Right kidney (tissue), 1 donor: ENCODE data around the gene PA2G4.

Experiments
- DNase-seq: peaks from one replicate; pipeline ENCODE4 v3.0.0-alpha.2; 2016

PA2G4 gene

GRCh38 chr12:56122637-56123036, 18.3 kb downstream of the PA2G4 start:
- DNase-seq = no peak

- DNase-seq = no peak
Observed at GRCh38 chr12:56124133-56124532, 19.8 kb downstream of the PA2G4 start.

GRCh38 chr12:56126732-56127239, 22.4 kb downstream of the PA2G4 start:
- no peak for DNase-seq

GRCh38 chr12:56127485-56127887, 23.1 kb downstream of the PA2G4 start:
- DNase-seq = no peak

GRCh38 chr12:56127888-56128669, 23.7 kb downstream of the PA2G4 start, which contains the start of gene ESYT1:
Gene ESYT1, plus strand, starts transcription at chr12:56128267. Its CDS starts 53 bp downstream, at chr12:56128320.
- peak; percentile 87 for DNase-seq

DNA sequence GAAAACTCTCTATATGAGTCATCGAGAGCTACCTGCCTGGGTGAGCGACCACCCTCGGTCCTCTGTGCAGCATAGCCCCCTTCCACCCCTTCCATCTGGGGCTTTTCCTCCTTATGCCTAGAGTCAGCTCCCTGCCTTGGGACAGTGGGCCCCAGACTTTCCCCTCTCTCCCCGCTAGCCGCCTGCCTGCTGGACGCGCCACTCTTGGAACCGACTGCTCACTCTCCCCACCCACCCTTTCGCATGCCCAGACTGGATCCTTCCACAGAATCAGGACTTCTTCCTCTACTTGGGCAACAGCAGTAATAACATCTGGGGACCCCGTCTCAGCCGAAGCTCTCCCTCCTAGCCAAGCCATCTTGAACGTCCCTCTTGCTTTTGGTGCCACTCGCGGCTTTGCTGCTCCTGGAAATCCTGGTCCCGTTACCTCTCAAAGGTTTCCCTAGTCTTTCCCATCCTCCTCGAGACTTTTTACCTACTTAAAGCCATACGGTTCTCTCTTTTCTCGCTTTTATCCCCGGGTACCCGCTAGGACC, 24.4 kb downstream of the PA2G4 start:
- DNase-seq = no peak

GRCh38 chr12:56129206-56129941, 25.0 kb downstream of the PA2G4 start:
- peak; percentile 80 for DNase-seq

- DNase-seq = no peak
Observed at GRCh38 chr12:56129942-56130495, 25.7 kb downstream of the PA2G4 start.

DNA sequence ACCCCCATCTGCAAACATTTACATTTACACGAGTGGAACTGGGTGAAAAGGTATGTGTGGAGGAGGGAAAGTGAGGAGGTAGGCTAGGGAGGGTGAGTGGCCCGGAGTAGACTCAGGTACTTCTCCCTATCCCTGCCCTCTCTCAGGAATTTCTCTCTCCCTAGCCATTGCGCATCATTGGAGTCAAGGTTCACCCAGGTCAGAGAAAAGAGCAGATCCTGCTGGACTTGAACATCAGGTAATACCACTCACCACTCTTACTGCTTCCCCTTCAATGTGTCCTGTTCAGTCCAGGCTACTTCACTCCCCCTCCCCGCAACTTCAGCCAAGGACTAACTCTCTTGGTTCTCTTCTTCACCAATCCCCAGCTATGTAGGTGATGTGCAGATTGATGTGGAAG, 26.5 kb downstream of the PA2G4 start:
- no peak for DNase-seq

DNA sequence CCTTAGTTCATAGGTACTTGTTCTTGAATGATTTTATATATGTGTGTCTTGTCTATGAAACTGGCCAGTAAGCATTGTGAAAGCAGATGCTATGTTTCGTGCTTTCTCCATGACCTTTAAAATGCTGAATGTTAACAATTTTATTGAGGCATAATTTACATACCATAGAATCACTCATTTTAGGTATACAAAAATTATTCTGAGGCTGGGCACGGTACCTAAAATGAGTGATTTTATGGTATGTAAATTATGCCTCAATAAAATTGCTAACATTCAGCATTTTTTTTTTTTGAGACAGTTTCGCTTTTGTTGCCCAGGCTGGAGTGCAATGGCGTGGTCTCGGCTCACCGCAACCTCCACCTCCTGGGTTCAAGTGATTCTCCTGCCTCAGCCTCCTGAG, 30.5 kb downstream of the PA2G4 start:
- DNase-seq = no peak

- no peak for DNase-seq
Observed at GRCh38 chr12:56137853-56138571, 33.7 kb downstream of the PA2G4 start.

GRCh38 chr12:56141946-56142784, 37.8 kb downstream of the PA2G4 start:
- DNase-seq = no peak

DNA sequence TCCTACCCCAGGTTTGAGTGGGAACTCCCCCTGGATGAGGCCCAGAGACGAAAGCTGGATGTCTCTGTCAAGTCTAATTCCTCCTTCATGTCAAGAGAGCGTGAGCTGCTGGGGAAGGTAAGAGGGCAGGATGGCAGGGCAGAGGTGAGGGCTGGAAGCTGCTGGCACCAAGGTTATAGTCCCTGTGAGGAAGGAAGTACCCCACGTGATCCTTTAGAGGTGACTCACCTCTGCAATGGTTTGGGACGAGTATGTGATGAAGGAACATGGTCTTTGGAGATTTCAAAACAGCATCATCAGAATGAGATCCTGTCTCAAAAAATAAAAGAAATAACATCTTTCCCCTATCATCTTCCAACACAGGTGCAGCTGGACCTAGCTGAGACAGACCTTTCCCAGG, 38.9 kb downstream of the PA2G4 start:
- no peak for DNase-seq

DNA sequence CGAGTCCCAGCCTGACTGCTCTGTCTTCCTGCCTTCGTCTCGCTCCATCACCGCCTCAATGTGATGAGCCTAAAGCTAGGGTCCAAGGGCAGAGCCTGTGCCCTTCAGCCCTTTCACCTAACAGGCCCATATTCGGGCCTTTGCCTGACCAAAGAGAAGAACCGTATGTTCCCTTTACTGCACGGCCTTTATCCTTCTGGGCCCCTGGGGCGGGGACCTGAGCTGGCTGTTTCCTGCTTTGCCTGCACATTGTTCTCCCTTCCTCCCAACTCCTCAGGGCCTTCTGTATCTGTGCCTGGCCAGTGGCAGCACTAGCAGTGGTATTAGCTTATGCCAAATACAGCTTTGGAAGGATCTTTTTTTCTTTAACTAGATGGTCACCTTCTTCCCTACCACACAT, 39.5 kb downstream of the PA2G4 start:
- DNase-seq = no peak

DNA sequence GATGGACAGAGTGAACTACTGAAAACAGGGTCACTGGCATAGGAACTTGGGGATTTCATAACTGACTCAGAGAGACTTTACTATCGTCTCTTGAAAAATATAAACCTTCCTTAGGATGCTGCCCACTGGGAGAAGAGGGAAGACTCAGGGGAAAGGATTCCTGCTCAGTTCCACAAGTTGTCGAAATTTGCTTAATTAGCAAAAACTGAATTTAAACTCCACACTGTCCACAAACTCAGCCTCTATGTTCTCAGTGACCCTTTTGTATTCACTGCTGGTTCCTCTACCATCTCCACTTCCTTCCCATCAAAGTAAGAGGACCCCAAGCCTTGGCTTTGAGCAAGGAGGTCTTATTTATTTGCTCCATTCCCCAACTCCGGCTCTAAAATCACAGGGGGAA, 40.9 kb downstream of the PA2G4 start:
- no peak for DNase-seq

GRCh38 chr12:56146492-56147460, 42.4 kb downstream of the PA2G4 start:
- DNase-seq = no peak

DNA sequence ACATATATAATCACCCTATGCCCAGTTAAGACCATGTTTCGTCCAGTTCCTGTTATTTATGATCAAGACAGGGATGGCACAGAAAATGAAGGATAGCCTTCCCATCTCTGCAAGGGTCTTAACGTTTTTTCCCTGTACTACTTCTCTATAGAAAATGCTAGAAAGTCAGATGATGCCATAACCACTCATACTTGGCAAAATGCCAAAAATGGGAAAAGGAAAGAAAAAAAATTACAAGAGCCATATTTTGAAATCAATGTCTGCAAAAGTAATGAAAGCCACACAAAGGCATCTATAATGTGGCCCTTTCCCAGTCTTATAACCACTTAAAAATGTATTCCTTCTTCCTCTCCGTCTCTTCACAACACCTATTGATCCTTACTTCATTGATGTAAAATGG, 46.2 kb downstream of the PA2G4 start:
- DNase-seq = no peak

DNA sequence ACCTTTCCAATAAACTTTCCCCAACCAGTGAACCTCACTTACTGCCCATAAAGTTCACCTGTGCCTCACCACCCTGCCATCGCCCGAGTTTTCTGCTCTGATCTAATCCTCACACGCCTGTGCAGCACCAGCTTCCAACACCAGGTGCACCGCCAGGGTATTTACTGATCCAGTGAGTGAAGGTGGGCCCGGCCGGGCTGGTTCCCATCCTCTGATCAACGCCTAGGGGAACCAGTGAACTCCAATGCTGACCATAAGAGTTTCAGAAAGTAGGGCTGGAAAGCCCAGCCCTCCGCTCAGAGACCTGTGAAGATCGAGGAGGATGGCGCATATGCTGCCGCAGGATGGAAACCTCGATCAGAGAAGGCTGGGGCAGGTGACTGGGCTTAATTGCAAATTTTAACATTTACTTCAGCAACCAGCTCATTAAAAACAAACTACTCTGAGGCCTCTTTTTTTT, 47.3 kb downstream of the PA2G4 start:
- DNase-seq = no peak

DNA sequence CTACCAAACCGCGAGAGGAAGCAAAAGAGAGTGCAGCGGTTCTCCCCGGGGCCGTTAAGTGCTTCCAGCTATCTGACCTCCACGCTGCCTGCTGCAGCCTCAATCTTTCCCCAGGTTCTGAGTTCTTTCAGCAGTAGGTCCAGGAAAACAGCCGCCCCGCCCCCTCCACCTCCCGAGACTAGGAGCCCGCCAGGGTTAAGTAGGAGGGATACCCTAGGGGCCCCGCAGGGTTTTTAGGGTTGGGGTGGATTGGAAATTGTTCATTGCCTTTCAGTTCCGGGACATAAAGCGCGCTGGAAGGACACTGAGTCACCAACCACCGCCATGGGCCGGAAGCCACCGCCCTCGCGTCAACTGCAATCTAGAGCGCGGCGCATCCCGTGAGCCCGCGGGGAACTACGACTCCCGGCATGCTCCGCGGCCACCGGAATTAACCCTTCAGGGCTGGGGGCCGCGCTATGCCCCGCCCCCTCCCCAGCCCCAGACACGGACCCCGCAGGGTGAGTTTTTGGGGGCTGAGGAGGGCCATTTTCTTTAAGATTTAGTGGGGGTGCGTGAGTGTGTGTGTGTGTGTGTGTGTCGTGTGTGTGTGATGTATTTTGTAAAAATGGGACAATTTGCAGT, 47.9 kb downstream of the PA2G4 start, which contains the start of gene MYL6B:
Gene MYL6B, plus strand, starts transcription at position 456 of the 624 bp plus-strand sequence. CDS start 1,332 bp downstream, outside the sequence.
- peak; percentile 92 for DNase-seq
